ENCODE results near the gene TMEM205.

DNA sequence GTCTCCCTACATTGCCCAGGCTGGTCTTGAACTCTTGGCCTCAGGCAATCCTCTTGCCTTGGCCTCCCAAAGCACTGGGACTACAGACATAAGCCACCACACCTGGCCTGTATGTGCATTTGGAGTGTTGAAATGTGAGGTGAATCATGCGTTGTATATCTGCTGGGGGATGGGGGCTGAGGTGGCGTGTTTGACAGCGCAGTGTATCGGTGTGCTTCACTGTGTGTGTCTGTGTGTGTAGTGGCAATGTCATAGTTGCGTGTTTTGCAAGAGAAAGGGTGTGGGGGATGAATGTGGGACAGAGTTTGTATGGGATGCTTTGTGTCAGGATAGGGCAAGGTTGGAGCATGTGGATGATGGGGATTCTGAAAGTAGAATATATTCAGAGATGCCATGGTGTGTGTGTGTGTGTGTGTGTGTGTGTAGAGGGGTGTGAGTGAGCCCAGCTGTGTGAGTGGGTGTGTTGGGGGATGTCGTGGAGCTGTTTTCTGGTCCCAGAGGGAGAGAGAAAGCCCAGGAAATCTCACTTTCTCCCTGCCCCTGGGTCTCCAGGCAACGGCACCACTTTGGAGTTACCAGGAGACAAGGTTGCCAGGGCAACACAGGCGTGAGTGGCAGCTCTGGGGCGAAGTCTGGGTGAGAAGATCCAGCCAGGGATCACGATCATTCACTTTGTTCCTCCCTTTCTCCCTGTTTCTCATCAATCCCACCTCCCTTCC is 27.3 kb upstream of the TMEM205 start:
- TF ChIP-seq POLR2A (IDR thresholded peaks at IDR 0.05) (no peak), CTCF (IDR thresholded peaks at IDR 0.05) (no peak)

All from sigmoid colon (tissue), 3 donors.